NCI-H187 (cell line): Measurements from ENCODE around the gene GPC6.

Experiments
- DNase-seq, 2 experiments: peaks; one replicate each; lab custom pipeline; 2025; lab: John Stamatoyannopoulos, UW

The GPC6 gene

GRCh38 chr13:94412870-94413597 is 1186.4 kb downstream of the GPC6 start:
- DNase-seq = no peak

GRCh38 chr13:94413598-94413944 is 1187.0 kb downstream of the GPC6 start:
- DNase-seq = no peak

- no peak for DNase-seq
Observed at GRCh38 chr13:94414141-94414540, 1187.5 kb downstream of the GPC6 start.

GRCh38 chr13:94414708-94415107 is 1188.1 kb downstream of the GPC6 start:
- peak; percentile 40 to 42 for DNase-seq

GRCh38 chr13:94415500-94416237 is 1189.1 kb downstream of the GPC6 start:
- DNase-seq = peak in 1 of 2 experiments; percentile 63

- DNase-seq = no peak
Observed at GRCh38 chr13:94416454-94417080, 1190.0 kb downstream of the GPC6 start.

- no peak for DNase-seq
Observed at GRCh38 chr13:94417294-94417693, 1190.7 kb downstream of the GPC6 start.

GRCh38 chr13:94419304-94419924 is 1192.8 kb downstream of the GPC6 start:
- no peak for DNase-seq

GRCh38 chr13:94419925-94420305 is 1193.3 kb downstream of the GPC6 start:
- no peak for DNase-seq

GRCh38 chr13:94427313-94427953 is 1200.8 kb downstream of the GPC6 start:
- DNase-seq = no peak

- DNase-seq = no peak
Observed at GRCh38 chr13:94431574-94431973, 1205.0 kb downstream of the GPC6 start.

- no peak for DNase-seq
Observed at GRCh38 chr13:94431987-94432386, 1205.4 kb downstream of the GPC6 start.

- DNase-seq = peak; percentile 59 to 77
Observed at GRCh38 chr13:94433055-94433961, 1206.7 kb downstream of the GPC6 start.

- peak; percentile 28 to 40 for DNase-seq
Observed at GRCh38 chr13:94435604-94436226, 1209.1 kb downstream of the GPC6 start.

GRCh38 chr13:94444826-94445225 is 1218.2 kb downstream of the GPC6 start:
- DNase-seq = no peak

- DNase-seq = no peak
Observed at GRCh38 chr13:94454334-94454733, 1227.7 kb downstream of the GPC6 start.

GRCh38 chr13:94454906-94455305 is 1228.3 kb downstream of the GPC6 start:
- DNase-seq = no peak

GRCh38 chr13:94455414-94455813 is 1228.8 kb downstream of the GPC6 start:
- no peak for DNase-seq
